HG02981 (cell line): ENCODE results near the gene LRRC2.
"Not testable (repeated sequence)": the region's sequence is repeated elsewhere in the genome, so short reads cannot be mapped to it uniquely, and the experiment has no call there.

Source experiments
- ATAC-seq: cut with Tn5 transposase; IDR thresholded peaks from one replicate; pipeline ENCODE4 v1.9.1; 2021; ENCODE audit warnings: mild to moderate bottlenecking, moderate library complexity; ENCODE audit not compliant: unreplicated experiment

LRRC2 gene

DNA sequence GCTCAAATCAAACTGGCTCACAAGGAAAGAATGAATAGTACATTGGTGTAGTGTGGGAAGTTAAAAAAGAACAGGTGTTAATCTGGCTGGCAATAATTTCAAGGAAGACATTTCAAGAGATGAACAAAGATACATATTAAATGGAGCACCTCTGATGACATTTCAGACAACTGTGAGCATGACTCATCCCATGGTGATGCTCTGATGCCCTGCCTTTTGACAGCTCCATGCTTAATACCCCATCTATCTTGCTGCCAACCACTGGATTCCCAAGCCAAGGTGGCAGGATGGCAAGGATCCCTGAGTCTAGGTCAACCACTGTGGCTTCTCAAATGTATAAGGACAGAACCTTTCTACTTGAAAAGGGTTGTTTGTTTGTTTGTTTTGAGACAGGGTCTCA is 29.3 kb downstream of the LRRC2 start:
- ATAC-seq: no peak

DNA sequence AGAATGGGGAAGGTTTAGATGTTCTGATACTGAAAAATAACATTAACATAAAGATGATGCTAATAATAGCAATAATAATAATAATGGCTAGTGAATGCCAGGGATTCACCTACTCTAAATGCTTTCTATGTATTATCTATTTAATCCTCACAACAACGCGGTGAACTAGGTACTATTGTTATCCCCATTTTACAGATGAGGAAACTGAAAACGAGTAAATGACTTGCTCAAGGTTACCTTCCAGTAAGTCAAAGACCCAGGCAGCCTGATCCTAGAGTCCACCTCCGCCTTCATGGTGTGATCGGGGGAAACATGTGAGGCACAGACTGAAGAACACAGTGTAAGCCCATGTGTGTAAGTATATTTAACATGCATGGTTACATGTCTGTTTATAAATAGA is 30.4 kb downstream of the LRRC2 start:
- no peak for ATAC-seq

DNA sequence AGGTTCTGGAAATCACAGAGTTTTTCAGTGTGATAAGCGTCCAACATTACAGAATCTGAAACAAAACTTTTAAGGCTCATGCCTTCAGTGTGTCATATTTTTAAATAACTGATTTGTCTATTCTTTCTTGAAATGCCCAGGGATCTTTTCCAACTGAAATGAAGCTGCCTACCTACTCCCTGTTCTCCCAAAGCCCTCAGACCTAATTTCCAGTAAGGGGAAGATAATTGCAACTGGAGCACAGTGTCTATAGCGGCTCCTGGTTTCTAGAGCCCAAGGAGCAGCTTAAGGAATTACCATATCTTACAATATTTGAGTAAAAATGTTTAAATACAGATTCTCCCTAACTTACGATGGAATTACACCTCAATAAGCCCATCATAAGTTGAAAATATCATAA is 33.0 kb downstream of the LRRC2 start:
- no peak for ATAC-seq

DNA sequence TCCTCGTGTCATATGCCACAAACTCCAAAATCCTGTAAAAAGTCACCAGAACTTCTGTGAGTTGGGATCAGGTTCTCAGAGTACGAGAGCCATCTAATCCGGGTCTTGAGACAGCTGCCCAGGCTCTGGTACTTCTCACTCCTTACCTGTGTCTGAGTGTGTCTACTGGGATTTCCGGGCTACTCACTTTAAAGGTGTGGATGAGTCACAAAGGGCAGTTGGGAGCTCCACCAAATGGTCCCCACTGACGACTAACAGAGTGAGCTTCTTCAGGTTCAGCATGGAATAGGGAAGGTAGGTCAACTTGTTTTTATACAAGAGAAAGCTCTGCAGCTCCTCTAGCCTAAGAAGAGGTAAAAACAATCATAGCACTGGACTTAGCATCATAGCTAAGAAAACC is 38.9 kb downstream of the LRRC2 start:
- ATAC-seq: no peak

DNA sequence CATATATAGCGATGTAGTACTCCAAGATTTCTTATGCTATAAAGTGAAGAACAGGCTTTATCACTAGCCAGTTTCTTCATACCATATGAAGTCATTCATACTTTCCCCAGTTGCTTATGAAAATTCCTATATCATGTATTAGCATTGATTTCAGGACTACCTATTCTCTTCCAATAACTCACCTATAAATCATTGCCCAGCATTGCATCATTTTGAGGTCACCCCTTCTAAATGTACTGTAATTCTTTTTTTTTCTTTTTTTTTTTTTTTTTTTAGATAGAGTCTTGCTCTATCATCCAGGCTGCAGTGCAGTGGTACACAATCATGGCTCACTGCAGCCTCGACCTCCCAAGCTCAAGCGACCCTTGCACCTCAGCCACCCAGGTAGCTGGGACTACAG is 41.3 kb downstream of the LRRC2 start:
- ATAC-seq: no peak

GRCh38 chr3:46524008-46524407 is 42.1 kb downstream of the LRRC2 start:
- no peak for ATAC-seq

DNA sequence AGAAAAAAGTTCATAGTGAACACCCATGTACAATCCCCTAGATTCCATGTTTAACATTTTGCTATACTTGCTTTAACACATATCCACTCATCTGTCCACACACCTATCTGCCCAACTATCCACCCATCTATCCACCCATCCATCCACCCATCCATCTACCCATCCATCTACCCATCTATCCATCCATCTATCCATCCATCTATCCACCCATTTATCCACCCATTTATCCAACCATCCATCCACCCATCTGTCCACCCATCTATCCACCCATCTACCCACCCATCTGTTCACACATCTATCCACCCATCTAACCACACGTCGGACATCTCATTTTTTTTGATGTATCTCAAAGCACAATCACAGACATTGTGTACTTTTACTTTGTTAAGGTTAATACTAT is 42.5 kb downstream of the LRRC2 start:
- ATAC-seq: no peak

GRCh38 chr3:46522201-46522600 is 43.9 kb downstream of the LRRC2 start:
- ATAC-seq: not testable (repeated sequence)

- no peak for ATAC-seq
These were observed 45.0 kb downstream of the LRRC2 start for GRCh38 chr3:46521096-46521495.

DNA sequence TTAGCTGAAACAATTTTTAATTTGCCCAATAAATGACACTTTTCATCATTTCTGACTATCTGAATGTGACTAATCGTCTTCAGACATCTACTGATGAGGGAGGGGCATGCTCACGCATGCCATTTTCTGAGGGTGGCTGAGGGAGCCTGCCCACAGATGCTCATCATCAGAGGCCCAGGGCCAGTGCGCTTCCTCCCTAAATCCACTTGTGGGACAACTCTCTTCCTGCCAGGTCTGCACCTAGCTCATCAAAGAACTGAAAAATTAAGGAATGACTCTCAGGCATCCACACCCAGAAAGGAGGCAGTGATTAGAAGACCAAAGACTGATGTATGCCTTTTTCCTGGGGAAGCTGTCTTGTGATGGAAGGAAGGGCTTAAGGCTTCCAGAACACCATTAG is 45.6 kb downstream of the LRRC2 start:
- ATAC-seq: no peak

DNA sequence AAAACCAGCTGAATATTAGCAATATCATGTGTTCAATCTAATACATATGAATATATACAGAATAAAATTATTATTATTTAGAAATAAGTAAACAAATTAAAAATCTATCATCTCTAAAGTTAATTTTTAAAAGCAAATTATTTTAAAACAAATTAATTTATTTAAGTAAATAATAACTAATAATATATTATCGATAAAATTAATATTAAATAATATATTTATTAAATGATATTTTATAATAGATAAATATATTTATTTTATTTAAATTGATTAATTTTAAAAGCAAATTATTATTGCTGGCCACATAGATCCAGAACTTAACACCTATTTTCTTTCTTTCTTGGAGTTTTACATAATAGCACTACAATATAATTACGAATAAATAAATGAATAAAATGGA is 46.1 kb downstream of the LRRC2 start:
- no peak for ATAC-seq

- no peak for ATAC-seq
These were observed 48.3 kb downstream of the LRRC2 start for GRCh38 chr3:46517784-46518181.

DNA sequence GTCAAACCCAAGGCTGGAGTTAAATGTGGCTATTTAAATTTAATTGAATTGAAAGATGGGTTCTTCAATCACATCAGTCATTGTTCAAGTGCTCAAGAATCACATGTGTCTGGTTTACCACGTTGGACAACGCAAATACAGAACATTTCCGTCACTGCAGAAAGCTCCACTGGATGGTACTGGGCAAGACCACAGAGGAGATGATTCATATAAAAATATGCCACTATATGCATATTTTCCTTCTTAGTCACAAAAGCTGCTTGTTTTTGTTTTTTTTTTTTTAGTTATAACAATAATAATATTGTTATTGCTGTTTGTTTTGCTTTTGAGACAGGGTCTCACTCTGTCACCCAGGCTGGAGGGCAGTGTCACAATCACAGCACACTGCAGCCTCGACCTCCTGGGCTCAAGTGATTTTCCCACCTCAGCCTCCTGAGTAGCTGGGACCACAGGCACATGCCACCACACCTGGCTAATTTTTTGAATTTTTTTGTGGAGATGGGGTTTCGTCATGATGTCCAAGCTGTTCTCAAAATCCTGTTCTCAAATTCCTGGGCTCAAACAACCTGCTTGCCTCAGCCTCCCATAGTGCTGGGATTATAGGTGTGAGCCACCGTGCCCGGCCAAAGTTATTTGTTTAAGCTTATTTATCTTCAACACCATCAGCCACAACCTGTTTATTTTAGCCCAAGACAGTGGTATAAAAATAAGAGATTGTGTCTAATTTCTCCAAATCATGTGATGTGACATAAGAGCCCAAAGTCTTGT is 48.9 kb downstream of the LRRC2 start:
- ATAC-seq: no peak

- ATAC-seq: no peak
These were observed 49.6 kb downstream of the LRRC2 start for GRCh38 chr3:46516521-46516920.

DNA sequence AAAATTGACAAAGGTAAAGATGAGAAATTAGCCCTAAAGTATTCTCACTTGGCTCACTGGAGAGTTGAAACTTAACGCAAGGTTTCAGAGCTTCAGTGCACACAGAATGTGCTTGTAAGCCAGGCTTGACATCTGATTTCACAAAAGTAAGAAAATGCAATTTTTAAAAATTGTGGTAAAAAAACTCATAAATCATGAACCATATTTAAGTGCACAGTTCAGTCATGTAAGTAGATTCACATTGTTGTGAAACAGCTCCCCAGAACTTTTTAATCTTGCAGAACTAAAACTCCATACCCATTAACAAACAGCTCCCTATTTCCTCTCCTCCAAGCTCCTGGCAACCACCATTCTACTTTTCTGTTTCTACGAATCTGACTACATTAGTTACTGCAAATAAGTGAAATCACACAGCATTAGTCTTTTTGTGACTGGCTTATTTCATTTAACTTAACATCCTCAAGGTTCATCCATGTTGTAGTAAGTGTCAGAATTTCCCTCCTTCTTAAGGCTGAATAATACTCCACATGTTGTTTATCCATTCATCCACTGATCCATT is 53.8 kb downstream of the LRRC2 start:
- no peak for ATAC-seq

- ATAC-seq: no peak
These were observed 56.4 kb downstream of the LRRC2 start for GRCh38 chr3:46509661-46510187.

DNA sequence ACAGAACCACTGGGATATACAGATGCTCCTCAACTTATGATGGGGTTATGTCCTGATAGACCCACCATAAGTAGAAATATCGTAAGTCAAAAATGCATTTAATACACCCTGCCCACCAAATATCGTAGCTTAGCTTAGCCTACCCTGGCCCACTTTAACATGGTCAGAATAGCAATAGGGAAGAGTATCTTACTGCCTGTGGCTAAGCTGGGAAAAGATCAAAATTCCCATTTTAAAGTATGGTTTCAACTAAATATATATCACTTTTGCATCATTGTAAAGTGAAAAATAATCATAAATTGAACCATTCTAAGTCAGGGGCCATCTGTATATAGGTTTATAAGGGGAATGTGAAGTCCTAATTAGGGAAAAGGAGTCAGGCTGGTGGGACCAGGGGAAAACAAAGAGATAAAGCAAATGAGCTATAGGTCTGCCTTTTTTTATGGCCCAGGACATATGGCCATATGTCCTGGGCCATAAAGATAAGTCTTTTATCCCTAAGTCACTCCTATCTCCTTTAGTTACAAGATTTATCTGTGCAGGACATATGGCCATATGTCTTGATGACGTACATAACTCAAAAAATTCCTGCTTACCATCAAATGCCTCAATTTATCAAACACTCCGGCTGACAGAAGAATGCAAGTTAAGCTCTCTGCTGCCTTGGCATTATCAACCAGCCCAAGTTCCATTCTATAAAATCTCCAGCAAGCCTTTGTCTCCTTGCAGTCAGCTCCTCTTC is 57.1 kb downstream of the LRRC2 start:
- ATAC-seq: no peak

GRCh38 chr3:46506526-46506925 is 59.6 kb downstream of the LRRC2 start:
- no peak for ATAC-seq

GRCh38 chr3:46505953-46506352 is 60.1 kb downstream of the LRRC2 start:
- no peak for ATAC-seq

DNA sequence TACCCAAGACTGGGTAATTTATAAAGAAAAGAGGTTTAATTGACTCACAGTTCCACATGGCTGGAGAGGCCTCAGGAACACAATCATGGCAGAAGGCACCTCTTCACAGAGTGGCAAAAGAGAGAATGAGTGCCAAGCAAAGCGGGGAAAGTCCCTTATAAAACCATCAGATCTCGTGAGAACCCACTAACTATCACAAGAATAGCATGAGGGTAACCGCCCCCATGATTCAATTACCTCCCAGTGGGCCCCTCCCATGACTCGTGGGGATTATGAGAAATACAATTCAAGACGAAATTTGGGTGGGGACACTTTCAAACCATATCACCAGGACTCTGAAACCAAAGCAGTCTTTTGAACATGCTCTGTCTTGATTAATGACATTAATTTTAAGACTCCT is 61.3 kb downstream of the LRRC2 start:
- ATAC-seq: no peak

GRCh38 chr3:46503200-46503874 is 62.8 kb downstream of the LRRC2 start:
- no peak for ATAC-seq
